ENCODE data around the gene ATF7.

GRCh38 chr12:53489242-53489864, 136.8 kb downstream of the ATF7 start:
- TF ChIP-seq POLR2A (IDR thresholded peaks at IDR 0.05; ENCODE audit: low read depth, low read length) (no peak), POLR2AphosphoS5 (IDR thresholded peaks at IDR 0.05; ENCODE audit: low read depth, low read length) (no peak), SPI1 (IDR thresholded peaks at IDR 0.05; ENCODE audit: low read depth, low read length) (no peak)
